ENCODE measurements around the gene PRRC2B. TPM values are rescaled to one million over a fixed set of nuclear protein-coding genes. Genes with fewer than 3 reads are reported as not detected.

The PRRC2B gene
- total and polyA plus RNA-seq, 2 of the 8 experiments (the other 6 are each of a cell fraction or from before 2014, with no cell fraction given): 37.3 to 249 TPM

DNA sequence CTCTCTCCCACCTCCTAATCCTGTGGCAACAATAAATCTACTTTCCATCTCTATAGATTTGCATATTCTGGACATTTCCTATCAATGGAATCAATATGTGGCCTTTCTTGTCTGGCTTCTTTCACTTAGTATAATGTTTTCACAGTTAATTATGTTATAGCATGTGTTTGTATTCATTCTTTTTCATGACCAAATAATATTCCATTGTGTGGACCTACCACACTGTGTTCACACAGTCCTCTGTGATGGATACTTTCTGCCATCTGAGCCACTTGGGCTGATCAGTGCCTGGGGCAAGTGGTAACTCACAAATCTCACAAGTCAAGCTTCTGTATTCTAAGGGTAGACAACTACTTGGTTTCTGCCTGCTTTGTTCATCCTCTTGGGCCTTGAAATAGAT, 60.1 kb downstream of the PRRC2B start (continued):
- TF ChIP-seq, protein P1, sequence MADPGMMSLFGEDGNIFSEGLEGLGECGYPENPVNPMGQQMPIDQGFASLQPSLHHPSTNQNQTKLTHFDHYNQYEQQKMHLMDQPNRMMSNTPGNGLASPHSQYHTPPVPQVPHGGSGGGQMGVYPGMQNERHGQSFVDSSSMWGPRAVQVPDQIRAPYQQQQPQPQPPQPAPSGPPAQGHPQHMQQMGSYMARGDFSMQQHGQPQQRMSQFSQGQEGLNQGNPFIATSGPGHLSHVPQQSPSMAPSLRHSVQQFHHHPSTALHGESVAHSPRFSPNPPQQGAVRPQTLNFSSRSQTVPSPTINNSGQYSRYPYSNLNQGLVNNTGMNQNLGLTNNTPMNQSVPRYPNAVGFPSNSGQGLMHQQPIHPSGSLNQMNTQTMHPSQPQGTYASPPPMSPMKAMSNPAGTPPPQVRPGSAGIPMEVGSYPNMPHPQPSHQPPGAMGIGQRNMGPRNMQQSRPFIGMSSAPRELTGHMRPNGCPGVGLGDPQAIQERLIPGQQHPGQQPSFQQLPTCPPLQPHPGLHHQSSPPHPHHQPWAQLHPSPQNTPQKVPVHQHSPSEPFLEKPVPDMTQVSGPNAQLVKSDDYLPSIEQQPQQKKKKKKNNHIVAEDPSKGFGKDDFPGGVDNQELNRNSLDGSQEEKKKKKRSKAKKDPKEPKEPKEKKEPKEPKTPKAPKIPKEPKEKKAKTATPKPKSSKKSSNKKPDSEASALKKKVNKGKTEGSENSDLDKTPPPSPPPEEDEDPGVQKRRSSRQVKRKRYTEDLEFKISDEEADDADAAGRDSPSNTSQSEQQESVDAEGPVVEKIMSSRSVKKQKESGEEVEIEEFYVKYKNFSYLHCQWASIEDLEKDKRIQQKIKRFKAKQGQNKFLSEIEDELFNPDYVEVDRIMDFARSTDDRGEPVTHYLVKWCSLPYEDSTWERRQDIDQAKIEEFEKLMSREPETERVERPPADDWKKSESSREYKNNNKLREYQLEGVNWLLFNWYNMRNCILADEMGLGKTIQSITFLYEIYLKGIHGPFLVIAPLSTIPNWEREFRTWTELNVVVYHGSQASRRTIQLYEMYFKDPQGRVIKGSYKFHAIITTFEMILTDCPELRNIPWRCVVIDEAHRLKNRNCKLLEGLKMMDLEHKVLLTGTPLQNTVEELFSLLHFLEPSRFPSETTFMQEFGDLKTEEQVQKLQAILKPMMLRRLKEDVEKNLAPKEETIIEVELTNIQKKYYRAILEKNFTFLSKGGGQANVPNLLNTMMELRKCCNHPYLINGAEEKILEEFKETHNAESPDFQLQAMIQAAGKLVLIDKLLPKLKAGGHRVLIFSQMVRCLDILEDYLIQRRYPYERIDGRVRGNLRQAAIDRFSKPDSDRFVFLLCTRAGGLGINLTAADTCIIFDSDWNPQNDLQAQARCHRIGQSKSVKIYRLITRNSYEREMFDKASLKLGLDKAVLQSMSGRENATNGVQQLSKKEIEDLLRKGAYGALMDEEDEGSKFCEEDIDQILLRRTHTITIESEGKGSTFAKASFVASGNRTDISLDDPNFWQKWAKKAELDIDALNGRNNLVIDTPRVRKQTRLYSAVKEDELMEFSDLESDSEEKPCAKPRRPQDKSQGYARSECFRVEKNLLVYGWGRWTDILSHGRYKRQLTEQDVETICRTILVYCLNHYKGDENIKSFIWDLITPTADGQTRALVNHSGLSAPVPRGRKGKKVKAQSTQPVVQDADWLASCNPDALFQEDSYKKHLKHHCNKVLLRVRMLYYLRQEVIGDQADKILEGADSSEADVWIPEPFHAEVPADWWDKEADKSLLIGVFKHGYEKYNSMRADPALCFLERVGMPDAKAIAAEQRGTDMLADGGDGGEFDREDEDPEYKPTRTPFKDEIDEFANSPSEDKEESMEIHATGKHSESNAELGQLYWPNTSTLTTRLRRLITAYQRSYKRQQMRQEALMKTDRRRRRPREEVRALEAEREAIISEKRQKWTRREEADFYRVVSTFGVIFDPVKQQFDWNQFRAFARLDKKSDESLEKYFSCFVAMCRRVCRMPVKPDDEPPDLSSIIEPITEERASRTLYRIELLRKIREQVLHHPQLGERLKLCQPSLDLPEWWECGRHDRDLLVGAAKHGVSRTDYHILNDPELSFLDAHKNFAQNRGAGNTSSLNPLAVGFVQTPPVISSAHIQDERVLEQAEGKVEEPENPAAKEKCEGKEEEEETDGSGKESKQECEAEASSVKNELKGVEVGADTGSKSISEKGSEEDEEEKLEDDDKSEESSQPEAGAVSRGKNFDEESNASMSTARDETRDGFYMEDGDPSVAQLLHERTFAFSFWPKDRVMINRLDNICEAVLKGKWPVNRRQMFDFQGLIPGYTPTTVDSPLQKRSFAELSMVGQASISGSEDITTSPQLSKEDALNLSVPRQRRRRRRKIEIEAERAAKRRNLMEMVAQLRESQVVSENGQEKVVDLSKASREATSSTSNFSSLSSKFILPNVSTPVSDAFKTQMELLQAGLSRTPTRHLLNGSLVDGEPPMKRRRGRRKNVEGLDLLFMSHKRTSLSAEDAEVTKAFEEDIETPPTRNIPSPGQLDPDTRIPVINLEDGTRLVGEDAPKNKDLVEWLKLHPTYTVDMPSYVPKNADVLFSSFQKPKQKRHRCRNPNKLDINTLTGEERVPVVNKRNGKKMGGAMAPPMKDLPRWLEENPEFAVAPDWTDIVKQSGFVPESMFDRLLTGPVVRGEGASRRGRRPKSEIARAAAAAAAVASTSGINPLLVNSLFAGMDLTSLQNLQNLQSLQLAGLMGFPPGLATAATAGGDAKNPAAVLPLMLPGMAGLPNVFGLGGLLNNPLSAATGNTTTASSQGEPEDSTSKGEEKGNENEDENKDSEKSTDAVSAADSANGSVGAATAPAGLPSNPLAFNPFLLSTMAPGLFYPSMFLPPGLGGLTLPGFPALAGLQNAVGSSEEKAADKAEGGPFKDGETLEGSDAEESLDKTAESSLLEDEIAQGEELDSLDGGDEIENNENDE (IDR thresholded peaks at IDR 0.05; ENCODE audit: insufficient replicate concordance, low read length): no peak
- TF ChIP-seq, protein P2, sequence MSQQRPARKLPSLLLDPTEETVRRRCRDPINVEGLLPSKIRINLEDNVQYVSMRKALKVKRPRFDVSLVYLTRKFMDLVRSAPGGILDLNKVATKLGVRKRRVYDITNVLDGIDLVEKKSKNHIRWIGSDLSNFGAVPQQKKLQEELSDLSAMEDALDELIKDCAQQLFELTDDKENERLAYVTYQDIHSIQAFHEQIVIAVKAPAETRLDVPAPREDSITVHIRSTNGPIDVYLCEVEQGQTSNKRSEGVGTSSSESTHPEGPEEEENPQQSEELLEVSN (IDR thresholded peaks at IDR 0.05): no peak
- TF ChIP-seq, protein P3, sequence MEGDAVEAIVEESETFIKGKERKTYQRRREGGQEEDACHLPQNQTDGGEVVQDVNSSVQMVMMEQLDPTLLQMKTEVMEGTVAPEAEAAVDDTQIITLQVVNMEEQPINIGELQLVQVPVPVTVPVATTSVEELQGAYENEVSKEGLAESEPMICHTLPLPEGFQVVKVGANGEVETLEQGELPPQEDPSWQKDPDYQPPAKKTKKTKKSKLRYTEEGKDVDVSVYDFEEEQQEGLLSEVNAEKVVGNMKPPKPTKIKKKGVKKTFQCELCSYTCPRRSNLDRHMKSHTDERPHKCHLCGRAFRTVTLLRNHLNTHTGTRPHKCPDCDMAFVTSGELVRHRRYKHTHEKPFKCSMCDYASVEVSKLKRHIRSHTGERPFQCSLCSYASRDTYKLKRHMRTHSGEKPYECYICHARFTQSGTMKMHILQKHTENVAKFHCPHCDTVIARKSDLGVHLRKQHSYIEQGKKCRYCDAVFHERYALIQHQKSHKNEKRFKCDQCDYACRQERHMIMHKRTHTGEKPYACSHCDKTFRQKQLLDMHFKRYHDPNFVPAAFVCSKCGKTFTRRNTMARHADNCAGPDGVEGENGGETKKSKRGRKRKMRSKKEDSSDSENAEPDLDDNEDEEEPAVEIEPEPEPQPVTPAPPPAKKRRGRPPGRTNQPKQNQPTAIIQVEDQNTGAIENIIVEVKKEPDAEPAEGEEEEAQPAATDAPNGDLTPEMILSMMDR (IDR thresholded peaks at IDR 0.05; ENCODE audit: control extremely low read depth in 1 of 3, insufficient read depth in 1 of 3, low read depth in 1 of 3, low read length in 3 of 3): no peak
- no peak for TF ChIP-seq BRCA1 (IDR thresholded peaks at IDR 0.05; ENCODE audit: low read depth, low read length)
- no peak for TF ChIP-seq BACH1 (IDR thresholded peaks at IDR 0.05; ENCODE audit: low read length)
- no peak for TF ChIP-seq JUND (IDR thresholded peaks at IDR 0.05; ENCODE audit: low read length)
- TF ChIP-seq JUN (IDR thresholded peaks at IDR 0.05; ENCODE audit: low read depth, low read length): no peak
- TF ChIP-seq FOSL1 (IDR thresholded peaks at IDR 0.05; ENCODE audit: insufficient read depth, low read depth, low read length): no peak

Measured in H1 (cell line).